Nucleus accumbens (tissue), 56 donors: Measurements from ENCODE around the gene NKIRAS1.
A peak's percentile ranks its signal among the peaks of the same experiment; 100 is the strongest.
"Not testable (repeated sequence)": the region's sequence is repeated elsewhere in the genome, so short reads cannot be mapped to it uniquely, and the experiment has no call there.

Experiments
- DNase-seq, 56 donors: peaks; one replicate each; lab custom pipeline; 2025; lab: John Stamatoyannopoulos, UW

The NKIRAS1 gene

GRCh38 chr3:23941440-23941839 is 24.6 kb upstream of the NKIRAS1 start:
- no peak for DNase-seq

- DNase-seq: no peak
Observed at GRCh38 chr3:23940775-23941174, 24.0 kb upstream of the NKIRAS1 start.

- no peak for DNase-seq
Observed at GRCh38 chr3:23938688-23939087, 21.9 kb upstream of the NKIRAS1 start.

- DNase-seq: no peak
Observed at GRCh38 chr3:23937296-23937695, 20.5 kb upstream of the NKIRAS1 start.

GRCh38 chr3:23934253-23934652 is 17.5 kb upstream of the NKIRAS1 start:
- no peak for DNase-seq

GRCh38 chr3:23932571-23932970 is 15.8 kb upstream of the NKIRAS1 start:
- DNase-seq: no peak

GRCh38 chr3:23931597-23931996 is 14.8 kb upstream of the NKIRAS1 start:
- DNase-seq: no peak

GRCh38 chr3:23928524-23928923 is 11.7 kb upstream of the NKIRAS1 start:
- no peak for DNase-seq

GRCh38 chr3:23926736-23927135 is 9.9 kb upstream of the NKIRAS1 start:
- DNase-seq: peak in 12 of 56 donors; percentile 3 to 29 (median 15)

GRCh38 chr3:23926246-23926645 is 9.5 kb upstream of the NKIRAS1 start:
- DNase-seq: no peak

- DNase-seq: no peak
Observed at GRCh38 chr3:23923786-23924185, 7.0 kb upstream of the NKIRAS1 start.

- DNase-seq: no peak
Observed at GRCh38 chr3:23921052-23921511, 4.3 kb upstream of the NKIRAS1 start.

GRCh38 chr3:23920151-23920655 is 3.4 kb upstream of the NKIRAS1 start:
- no peak for DNase-seq

GRCh38 chr3:23919628-23920027 is 2.8 kb upstream of the NKIRAS1 start:
- DNase-seq: no peak

GRCh38 chr3:23918331-23918730 is 1.5 kb upstream of the NKIRAS1 start:
- not testable (repeated sequence) for DNase-seq

- peak in 1 of 56 donors; percentile 71 for DNase-seq
Observed at GRCh38 chr3:23917679-23918303, 1.0 kb upstream of the NKIRAS1 start.

- DNase-seq: peak in 17 of 56 donors; percentile 34 to 90 (median 59)
Observed at GRCh38 chr3:23916152-23916885, 471 bp downstream of the NKIRAS1 start.

- peak in 6 of 56 donors; percentile 5 to 10 (median 6) for DNase-seq
Observed at GRCh38 chr3:23915537-23916108, 1.2 kb downstream of the NKIRAS1 start.

- no peak for DNase-seq
Observed at GRCh38 chr3:23913873-23914743, 2.7 kb downstream of the NKIRAS1 start.

- DNase-seq: no peak
Observed at GRCh38 chr3:23913182-23913581, 3.6 kb downstream of the NKIRAS1 start.
